HG03139 (cell line): ENCODE results near the gene ADIPOR1.
"Not testable (repeated sequence)": the region's sequence is repeated elsewhere in the genome, so short reads cannot be mapped to it uniquely, and the experiment has no call there.

Source experiments
- ATAC-seq: cut with Tn5 transposase; IDR thresholded peaks from one replicate; pipeline ENCODE4 v1.9.1; 2021; ENCODE audit not compliant: unreplicated experiment

The ADIPOR1 gene

DNA sequence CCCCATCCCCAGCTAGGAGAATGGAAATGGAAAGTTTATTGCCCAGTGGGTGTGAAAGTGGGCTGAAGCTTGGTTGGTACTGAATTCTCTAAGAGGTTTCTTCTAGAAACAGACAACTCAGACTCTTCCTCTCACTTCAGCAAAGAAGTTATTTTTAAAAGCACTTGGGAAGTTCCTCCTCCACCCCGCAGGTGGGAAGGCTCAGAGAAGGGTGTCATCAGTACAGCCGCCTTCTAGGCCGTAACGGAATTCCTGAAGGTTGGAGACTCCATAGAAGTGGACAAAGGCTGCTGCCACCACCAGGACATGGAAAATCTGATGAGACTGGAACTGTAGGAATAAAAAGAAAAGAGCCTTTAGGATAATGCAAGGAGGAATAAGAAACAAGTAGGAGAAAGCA is 16.7 kb downstream of the ADIPOR1 start:
- ATAC-seq, result no peak

DNA sequence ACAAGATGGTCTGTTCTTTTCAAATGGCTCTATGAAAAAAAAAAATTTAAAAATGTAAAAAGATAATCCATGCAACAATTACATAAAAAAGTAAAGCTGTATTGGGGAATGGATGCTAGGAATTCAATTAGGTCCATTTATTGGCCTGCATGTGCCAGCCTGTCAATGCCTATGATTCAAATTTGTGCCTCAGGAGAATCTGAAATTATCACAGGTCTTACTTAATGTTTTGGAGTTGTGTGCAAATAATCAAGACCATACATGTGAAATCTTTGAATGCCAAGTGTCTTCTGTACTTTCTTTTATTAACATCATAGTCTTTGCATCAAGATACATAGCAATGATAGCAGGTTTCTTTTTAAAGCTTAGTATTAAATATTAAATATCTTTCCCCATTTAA is 17.6 kb downstream of the ADIPOR1 start:
- ATAC-seq, result no peak

DNA sequence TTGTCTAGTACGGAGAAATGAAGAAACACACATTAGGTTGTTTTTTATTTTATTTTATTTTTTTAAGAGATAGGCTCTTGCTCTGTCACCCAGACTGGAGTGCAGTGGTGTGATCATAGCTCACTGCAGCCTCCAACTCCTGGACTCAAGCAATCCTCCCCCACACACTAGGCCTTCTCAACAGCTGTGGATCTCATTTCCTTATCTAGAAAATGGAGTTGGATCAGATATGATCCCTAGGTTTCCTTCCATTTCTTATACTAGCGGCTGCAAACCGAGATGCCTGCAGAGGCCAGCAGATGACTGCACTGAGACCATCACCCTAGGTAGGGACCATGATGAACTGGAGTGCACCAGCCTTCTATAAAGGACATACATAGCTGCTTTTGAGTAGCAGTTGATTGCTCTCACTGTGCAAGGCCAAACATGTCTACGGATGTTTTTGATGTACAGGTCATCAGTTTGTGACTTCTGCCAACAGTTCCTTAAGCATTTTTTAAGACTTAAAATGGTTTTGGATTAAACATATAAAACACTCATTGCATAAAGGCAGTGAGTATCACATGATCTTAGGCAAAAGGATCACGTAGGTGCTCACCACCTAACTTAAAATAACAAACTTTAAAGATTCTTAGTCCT is 19.7 kb downstream of the ADIPOR1 start:
- ATAC-seq, result no peak

DNA sequence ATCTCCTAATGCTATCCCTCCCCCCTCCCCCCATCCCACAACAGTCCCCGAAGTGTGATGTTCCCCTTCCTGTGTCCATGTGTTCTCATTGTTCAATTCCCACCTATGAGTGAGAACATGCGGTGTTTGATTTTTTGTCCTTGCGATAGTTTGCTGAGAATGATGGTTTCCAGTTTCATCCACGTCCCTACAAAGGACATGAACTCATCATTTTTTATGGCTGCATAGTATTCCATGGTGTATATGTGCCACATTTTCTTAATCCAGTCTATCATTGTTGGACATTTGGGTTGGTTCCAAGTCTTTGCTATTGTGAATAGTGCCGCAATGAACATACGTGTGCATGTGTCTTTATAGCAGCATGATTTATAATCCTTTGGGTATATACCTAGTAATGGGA is 21.7 kb downstream of the ADIPOR1 start:
- not testable (repeated sequence) for ATAC-seq

DNA sequence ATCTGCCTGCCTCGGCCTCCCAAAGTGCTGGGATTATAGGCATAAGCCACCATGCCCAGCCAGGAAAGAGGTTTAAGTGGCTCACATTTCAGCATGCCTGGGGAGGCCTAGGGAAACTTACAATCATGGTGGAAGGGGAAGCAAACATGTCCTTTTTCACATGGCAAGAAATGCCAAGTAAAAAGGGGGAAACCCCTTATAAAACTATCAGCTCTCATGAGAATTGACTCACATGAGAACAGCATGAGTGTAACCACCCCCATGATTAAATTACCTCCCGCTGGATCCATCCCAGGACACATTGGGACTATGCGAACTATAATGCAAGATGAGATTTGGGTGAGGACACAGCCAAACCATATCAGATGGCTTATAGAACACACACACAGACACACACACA is 22.3 kb downstream of the ADIPOR1 start:
- no peak for ATAC-seq

DNA sequence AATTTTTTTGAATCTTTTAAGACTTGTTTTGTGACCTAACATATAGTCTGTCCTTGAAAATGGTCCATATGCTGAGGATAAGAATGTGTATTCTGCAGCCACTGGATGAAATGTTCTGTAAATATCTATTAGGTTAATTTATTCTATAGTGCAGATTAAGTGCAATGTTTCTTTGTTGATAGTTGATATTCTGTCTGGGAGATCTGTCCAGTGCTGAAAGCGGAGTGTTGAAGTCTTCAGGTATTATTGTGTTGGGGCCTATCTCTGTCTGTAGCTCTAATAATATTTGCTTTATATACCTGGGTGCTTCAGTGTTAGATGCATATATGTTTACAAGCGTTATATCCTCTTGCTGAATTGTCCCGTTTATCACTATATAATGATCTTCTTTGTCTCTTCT is 23.4 kb downstream of the ADIPOR1 start:
- no peak for ATAC-seq

DNA sequence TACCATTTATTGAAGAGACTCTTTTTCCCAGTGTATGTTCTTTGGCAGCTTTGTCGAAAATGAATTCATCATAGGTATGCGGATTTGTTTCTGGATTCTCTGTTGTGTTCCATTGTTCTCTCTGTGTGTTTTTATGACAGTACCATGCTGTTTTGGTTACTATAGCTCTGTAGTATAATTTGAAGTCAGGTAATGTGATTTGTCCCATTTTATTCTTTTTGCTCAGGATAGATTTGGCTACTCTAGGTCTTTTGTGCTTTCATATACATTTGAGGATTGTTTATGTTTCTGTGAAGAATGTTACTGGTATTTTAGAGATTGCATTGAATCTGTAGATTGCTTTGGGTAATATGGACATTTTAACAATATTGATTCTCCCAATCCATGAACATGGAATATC is 25.6 kb downstream of the ADIPOR1 start:
- no peak for ATAC-seq

DNA sequence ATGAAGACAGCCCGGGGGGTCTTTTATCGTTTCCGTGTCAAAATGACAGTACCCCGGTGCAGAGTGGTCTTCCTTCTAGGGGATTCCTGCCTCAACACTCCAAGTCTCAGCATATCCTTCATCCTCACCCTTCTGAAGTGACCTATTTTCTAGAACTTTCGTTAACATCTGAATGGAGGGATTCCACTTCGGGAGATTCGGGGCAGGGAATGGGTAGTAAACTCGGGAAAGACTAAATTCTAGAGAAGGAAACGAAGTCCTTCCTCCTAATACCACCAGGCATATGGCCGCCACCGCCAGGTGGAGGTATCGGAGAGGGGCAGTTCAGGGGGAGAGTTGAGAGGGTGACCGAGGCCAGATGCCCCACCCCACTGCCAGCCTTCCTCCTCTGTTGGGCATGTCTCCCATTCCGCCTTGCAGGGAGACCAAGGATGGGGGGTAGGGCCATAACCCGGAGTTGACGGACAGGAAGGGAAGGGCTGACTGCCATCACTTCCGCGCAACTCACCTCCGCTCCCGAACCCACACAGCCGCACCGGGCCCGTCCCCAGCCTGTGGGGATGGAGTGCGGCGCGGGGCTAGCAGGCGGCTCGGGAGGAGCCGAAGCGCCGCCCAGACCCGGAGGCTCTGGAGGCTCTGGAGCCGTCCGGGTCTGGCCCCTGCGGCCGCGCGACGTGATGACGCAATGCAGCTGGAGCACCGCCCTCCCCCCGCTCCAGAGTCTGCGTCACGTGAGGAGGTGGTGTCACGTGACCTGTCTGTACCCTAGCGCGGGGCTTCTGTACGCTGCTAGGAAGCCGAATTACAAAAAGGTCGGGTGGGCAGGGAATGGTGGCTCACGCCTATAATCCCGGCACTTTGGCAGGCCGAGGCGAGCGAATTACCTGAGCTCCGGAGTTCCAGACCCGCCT is 31.3 kb downstream of the ADIPOR1 start, which contains the start of gene KLHL12:
Gene KLHL12 (minus strand): TSS at position 654 of the 911 bp plus-strand sequence. CDS start 2,072 bp downstream, outside the sequence.
- ATAC-seq, result peak; percentile 85

DNA sequence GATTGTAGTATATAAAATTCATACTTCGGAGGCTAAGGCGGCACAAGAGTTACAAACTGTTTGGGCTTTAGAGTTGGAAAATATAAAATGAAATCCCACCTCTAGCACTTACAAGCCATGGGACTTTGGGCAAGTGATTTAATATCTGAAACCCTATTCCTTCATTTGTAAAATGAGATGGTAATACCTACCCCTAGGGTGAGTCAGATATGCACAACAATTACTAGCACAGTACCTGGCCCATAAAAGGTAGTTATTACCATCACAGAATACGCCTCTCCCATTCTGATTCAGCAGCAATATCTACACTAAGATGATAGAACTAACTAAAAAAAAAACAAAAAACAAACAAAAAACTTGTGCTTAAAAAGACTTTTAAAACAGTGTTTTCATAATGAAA is 34.6 kb downstream of the ADIPOR1 start:
- ATAC-seq, result no peak

DNA sequence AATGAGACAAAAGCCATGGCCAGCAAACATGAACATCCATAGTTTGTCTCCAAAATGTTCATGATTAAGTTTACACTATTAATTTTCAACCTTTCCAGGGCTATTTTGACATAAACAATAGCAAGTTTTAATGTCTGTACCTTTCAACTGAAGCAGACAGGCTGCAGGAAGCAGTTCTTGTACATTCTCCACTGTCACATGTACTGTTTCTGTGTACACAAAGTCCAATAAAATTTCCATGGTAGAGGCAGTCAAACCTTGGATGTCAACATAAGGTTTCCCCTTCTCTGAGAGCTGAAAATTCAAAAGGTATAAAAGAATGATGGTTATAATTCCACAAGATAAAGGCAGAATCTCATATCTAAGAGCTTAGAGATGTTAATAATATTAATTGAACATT is 38.5 kb downstream of the ADIPOR1 start:
- ATAC-seq, result no peak

DNA sequence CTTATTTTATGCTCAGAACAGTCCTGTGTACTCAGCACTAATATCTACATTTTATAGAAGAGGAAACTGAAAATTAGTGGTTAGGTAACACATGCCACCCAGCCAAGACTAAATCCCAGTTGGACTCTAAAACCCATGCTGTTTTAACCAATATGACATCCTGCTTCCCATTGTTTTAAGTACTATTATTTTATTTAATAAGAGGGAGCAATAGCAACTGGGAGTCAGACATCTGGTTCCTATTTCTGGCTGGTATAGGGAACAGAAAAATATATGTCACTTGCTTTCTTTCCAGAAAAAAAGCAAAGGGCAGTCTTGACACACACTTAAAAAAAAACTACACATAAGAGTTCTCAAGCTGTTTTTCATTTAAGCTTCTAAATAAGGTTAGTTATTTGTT is 43.0 kb downstream of the ADIPOR1 start:
- no peak for ATAC-seq

DNA sequence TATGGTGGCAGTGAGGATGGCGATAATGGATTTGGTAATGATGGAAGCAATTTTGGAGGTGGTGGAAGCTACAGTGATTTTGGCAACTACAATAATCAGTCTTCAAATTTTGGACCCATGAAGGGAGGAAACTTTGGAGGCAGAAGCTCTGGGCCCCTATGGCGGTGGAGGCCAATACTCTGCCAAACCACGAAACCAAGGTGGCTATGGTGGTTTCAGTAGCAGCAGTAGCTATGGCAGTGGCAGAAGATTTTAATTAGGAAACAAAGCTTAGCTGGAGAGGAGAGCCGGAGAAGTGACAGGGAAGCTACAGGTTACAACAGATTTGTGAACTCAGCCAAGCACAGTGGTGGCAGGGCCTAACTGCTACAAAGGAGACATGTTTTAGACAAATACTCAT is 45.6 kb downstream of the ADIPOR1 start:
- not testable (repeated sequence) for ATAC-seq

DNA sequence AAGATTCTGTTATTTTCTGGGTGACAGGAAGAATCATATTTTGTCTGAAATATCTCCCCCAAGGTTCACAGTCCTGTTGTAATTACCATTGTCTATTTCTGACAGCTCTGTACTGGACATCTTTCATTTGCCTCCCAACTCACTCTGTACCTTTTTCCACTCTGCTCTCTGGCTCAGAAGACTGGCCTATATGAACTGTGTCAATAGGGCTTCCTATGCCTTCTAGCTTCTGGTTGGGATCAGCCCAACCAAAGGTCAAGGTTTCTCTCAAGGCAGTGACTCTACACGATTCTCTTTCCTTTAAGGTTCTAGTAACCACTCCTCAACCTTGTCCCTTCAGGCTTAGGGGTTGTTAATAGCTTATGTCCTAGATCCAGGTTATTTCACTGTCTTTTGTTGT is 48.6 kb downstream of the ADIPOR1 start:
- ATAC-seq, result no peak

DNA sequence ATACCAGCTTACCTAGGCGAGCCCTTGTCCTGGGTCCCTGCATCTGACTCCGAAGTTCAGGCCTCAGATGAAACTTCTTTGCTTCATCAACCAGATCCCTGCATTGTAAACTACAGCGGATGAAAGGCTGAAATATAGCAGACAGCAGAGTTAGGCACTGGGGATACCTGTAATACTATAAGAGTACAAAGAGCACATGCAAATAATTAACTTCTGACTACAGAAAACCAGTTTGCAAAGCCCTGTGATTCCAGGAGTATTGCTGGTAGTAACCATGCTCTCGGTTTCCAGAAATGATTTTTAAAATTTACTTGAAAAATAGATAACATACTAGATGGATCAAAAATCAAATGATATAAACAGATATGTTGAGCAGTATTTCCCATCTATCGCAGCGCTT is 49.1 kb downstream of the ADIPOR1 start:
- ATAC-seq, result no peak

DNA sequence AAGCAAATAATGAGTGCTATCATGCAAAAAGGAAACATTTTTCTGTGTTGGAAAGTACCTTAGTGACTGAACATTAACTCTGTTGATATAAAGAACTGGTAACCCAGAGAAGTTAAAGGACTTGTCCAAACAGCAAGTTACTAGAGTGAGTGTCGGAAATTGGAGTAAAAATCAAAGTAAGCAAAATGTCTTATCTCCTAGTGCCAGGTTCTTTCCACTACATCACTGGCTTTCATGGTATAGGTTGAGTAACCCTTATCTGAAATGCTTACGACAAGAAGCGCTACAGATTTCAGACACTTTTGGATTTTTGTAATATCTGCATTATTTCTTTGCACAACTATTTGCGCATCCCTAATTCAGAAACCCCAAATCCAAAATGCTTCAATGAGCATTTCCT is 52.8 kb downstream of the ADIPOR1 start:
- ATAC-seq, result no peak

DNA sequence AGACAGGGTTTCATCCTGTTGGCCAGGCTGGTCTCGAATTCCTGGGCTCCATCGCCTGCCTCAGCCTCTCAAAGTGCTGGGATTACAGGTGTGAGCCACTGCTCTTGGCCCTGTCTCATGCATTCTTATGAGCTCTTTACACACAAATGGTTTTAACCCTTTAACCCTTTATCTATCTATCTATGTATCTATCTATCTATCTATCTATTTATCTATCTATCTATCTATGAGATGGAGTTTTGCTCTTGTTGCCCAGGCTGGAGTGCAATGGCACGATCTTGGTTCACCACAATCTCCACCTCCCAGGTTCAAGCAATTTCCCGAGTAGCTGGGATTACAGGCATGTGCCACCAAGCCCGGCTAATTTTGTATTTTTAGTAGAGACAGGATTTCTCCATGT is 54.3 kb downstream of the ADIPOR1 start:
- ATAC-seq, result not testable (repeated sequence)

DNA sequence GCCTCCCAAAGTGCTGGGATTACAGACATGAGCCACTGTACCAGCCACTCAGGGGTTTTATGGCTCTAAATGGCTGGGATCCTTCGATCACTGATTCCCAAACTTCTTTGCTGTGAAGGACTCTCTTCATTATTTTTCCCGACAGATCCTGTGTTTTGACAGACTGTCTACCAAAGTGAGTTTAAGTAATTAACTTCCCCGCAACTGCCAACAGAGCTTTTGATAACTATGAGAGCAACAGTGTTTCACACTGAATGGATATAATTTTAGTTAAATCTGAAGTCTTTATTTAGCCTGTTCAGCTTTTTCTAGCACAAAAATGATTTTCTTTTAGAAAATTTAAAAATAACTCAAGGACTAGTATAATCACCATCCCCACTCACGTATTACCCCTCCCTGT is 56.6 kb downstream of the ADIPOR1 start:
- ATAC-seq, result no peak

DNA sequence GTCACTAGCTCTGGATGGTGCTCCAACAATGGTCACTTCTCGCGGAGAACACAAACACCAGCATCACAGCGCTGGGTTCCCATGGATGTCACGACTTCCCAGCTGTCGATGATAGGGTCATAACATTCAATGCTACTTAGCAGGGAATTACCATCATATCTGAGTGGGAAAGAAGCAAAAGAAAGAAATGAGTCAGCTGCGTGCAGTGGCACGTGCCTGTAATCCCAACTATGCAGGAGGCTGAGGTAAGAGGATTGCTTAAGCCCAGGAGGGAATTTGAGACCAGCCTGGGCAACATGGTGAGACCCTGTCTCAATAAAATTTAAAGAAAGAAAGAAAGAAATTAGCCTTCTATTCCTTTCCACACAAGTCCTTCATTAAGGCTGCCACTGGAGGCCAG is 65.6 kb downstream of the ADIPOR1 start:
- ATAC-seq, result no peak
